ENCODE results near the gene RNU6-1. TPM values are rescaled to one million over a fixed set of nuclear protein-coding genes. Genes with fewer than 3 reads are reported as not detected.

RNU6-1 gene
- total RNA-seq (2022; extraction: Qiagen RNA extraction), result not detected in 5 replicates

DNA sequence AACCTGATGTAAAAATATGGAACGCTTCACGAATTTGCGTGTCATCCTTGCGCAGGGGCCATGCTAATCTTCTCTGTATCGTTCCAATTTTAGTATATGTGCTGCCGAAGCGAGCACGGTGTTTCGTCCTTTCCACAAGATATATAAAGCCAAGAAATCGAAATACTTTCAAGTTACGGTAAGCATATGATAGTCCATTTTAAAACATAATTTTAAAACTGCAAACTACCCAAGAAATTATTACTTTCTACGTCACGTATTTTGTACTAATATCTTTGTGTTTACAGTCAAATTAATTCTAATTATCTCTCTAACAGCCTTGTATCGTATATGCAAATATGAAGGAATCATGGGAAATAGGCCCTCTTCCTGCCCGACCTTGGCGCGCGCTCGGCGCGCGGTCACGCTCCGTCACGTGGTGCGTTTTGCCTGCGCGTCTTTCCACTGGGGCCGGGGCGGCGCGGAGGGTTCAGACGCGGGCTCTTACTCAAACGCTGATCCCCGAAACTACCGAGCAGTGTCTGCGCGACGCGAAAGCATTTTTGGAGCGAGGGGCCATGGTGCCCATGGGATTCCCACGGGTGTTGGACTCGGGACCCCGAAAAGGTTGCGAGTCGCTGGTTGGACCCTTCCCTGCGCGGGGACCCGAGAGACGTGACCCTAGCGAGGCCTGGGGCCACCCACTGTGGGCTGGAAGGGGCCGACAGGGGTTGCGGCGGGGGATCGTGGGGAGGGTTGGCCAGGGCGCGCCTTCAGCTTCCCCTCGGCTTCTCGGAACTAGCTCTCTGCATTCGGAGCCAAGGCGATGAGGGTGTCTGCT, at the start of gene RNU6-1:
Gene RNU6-1 (minus strand): TSS at position 117 of the 820 bp plus-strand sequence.

DNA sequence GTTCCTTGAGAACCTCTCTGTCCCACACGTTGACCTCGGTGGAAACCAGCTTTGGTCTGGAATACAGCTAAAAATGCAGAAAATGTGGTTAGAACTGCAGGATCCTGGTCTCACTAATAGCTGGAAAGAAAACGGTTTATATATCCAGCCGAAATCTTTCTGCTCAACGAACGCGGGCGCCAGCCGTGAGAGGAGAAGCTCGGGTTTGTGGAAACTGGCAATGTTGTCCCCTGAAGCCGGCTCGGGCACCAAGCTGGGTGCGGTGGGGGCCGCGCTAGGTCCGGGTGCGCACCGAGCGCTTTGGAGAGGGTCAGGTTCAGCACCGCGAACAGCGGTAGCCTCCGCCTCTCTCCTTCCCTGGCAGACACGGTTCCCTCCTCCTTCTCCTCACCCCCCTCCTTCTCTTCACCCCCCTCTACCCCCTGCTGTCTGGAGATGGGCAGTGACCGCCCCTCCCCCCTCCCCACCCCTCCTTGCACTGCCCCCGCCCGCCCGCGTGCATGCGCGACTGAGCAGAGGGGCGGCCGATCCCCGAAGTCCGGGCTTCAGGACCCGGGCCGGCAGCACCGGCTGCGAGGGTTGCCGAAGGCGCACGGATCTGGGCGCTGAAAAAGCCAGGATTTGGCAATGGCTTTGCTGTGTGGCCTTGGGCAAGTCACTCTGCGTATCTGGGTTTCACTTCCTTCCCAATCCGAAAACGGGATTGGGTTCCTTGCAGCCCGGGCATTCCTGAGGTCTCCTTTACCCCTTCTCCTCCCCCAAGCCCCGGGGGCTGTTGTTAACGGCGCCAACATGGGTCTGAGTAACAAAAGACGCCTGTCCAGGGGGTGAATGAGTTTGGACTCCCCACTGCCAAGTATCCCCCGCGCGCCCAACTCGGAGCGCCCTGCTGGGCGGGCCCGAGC, 14.6 kb downstream of the RNU6-1 start, which contains the start of gene SKOR1:
Gene SKOR1 (plus strand): TSS at position 534 of the 905 bp plus-strand sequence. CDS start 94 bp downstream, at position 628.

Other genes starting within 250 kb of the RNU6-1 start
- 0.02 to 0.07 TPM (median 0.05 TPM) in 5 replicates for gene SKOR1, start 14.5 kb downstream of the RNU6-1 start, total RNA-seq (2022; extraction: Qiagen RNA extraction)
- gene PIAS1, start 214.3 kb upstream of the RNU6-1 start, total RNA-seq (2022; extraction: Qiagen RNA extraction), result 18.3 to 22.3 TPM (median 21.5 TPM) in 5 replicates